ENCODE results near the gene CBFA2T2. TPM values are rescaled to one million over a fixed set of nuclear protein-coding genes. Genes with fewer than 3 reads are reported as not detected.

The CBFA2T2 gene
- total RNA-seq, 1 donor from 2014 or later, result 84.1 TPM

GRCh38 chr20:33561692-33562601 is 72.1 kb downstream of the CBFA2T2 start:
- H3K4me3 Mint-ChIP-seq (ENCODE audit: unreplicated experiment), result peak overlapping the region; percentile 95
- peak; percentile 80 for DNase-seq
- H3K27ac Mint-ChIP-seq (ENCODE audit: unreplicated experiment), result peak overlapping the region; percentile 99

DNA sequence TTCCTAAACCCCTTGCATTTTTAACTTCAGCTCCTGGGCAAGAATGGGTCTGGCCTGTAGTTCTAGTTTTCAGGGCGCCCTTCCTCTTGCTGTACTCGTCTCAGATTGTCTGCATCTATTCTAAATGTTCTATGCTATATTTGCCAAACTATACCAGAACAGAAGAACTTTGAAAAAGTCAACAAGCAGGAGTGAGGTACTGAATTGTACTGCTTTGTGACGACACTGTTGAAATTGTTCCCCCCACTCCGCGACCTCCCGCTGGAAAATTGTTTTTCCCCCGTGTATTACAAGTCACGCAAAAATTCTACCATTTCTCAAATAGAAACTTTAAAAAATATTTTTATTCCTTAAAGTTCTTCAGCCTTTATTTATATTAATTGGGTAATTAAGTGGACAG is 73.9 kb downstream of the CBFA2T2 start:
- TF ChIP-seq CTCF (IDR thresholded peaks at IDR 0.05; ENCODE audit: partially characterized antibody, unreplicated experiment), result no peak
- H3K4me1 Mint-ChIP-seq (ENCODE audit: low read depth, unreplicated experiment), result peaks cover 38% of the 10 kb centered on the region
- peak overlapping the region; percentile 56 for H3K27ac Mint-ChIP-seq (ENCODE audit: unreplicated experiment)
- peaks cover 19% of the 10 kb centered on the region for H3K27me3 Mint-ChIP-seq (ENCODE audit: unreplicated experiment)
- H3K4me3 Mint-ChIP-seq (ENCODE audit: unreplicated experiment), result peak overlapping the region; percentile 95
- H3K36me3 Mint-ChIP-seq (ENCODE audit: unreplicated experiment), result peaks cover 11% of the 10 kb centered on the region
- H3K9me3 Mint-ChIP-seq (ENCODE audit: unreplicated experiment), result peaks cover 20% of the 10 kb centered on the region
- no peak for DNase-seq

More at GRCh38 chr20:33561692-33562601, 72.1 kb downstream of the CBFA2T2 start:
- H3K4me1 Mint-ChIP-seq (ENCODE audit: low read depth, unreplicated experiment), result peaks cover 33% of the 10 kb centered on the region
- TF ChIP-seq CTCF (IDR thresholded peaks at IDR 0.05; ENCODE audit: partially characterized antibody, unreplicated experiment), result no peak
- H3K9me3 Mint-ChIP-seq (ENCODE audit: unreplicated experiment), result peaks cover 10% of the 10 kb centered on the region
- H3K27me3 Mint-ChIP-seq (ENCODE audit: unreplicated experiment), result peaks cover 7% of the 10 kb centered on the region
- H3K36me3 Mint-ChIP-seq (ENCODE audit: unreplicated experiment), result peaks cover 10% of the 10 kb centered on the region

- H3K9me3 Mint-ChIP-seq (ENCODE audit: unreplicated experiment), result peaks cover 20% of the 10 kb centered on the region
- H3K4me3 Mint-ChIP-seq (ENCODE audit: unreplicated experiment), result peak overlapping the region; percentile 79
- peaks cover 22% of the 10 kb centered on the region for H3K27me3 Mint-ChIP-seq (ENCODE audit: unreplicated experiment)
- peaks cover 46% of the 10 kb centered on the region for H3K4me1 Mint-ChIP-seq (ENCODE audit: low read depth, unreplicated experiment)
- H3K27ac Mint-ChIP-seq (ENCODE audit: unreplicated experiment), result no peak overlapping the region
- H3K36me3 Mint-ChIP-seq (ENCODE audit: unreplicated experiment), result peaks cover 10% of the 10 kb centered on the region
- DNase-seq, result no peak
- no peak for TF ChIP-seq CTCF (IDR thresholded peaks at IDR 0.05; ENCODE audit: partially characterized antibody, unreplicated experiment)
These were observed 77.1 kb downstream of the CBFA2T2 start for GRCh38 chr20:33566781-33567603.

DNA sequence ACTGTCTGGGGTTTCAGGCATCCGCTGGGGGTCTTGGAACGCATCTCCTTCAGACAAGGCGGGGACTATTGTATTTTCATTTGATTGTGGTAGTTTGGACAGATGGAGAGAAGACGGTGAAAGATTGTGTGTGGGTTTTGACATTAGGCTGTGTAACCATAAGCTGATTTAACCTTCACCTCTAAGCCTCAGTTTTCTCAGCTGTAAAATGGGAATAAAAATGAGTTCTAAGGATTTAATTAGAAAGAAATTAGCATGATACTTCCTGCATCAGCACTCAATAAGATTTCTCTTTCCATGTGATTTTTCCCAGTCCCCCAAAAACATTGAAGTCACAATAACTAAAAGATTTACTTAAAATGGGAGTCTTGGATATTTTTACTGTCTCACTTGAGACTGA is 78.1 kb downstream of the CBFA2T2 start:
- H3K4me1 Mint-ChIP-seq (ENCODE audit: low read depth, unreplicated experiment), result peaks cover 39% of the 10 kb centered on the region
- DNase-seq, result no peak
- peak overlapping the region; percentile 98 for H3K27ac Mint-ChIP-seq (ENCODE audit: unreplicated experiment)
- TF ChIP-seq CTCF (IDR thresholded peaks at IDR 0.05; ENCODE audit: partially characterized antibody, unreplicated experiment), result no peak
- peaks cover 13% of the 10 kb centered on the region for H3K36me3 Mint-ChIP-seq (ENCODE audit: unreplicated experiment)
- H3K9me3 Mint-ChIP-seq (ENCODE audit: unreplicated experiment), result peaks cover 14% of the 10 kb centered on the region
- H3K4me3 Mint-ChIP-seq (ENCODE audit: unreplicated experiment), result peak overlapping the region; percentile 76
- peaks cover 16% of the 10 kb centered on the region for H3K27me3 Mint-ChIP-seq (ENCODE audit: unreplicated experiment)
